Thyroid gland (tissue), 4 donors: ENCODE measurements around the gene PDE6A.

Experiments used
- POLR2A ChIP-seq, 2 donors: fragments of 450-650 bp; IDR thresholded peaks; one replicate each; pipeline ENCODE4 v1.6.1; 2017; ENCODE audit warnings: antibody characterized with exemption in 2 of 2, mild to moderate bottlenecking in 2 of 2, moderate library complexity in 1 of 2
- TF ChIP-seq, protein P1 (sequence below), 6 experiments: fragments of 200-600 bp in 3 of 6; fragments of 450-650 bp in 3 of 6; sonication (generic) in 3 of 6; IDR thresholded peaks; one replicate each; pipeline ENCODE4 v1.5.1; 2016 to 2019; ENCODE audit warnings: antibody characterized with exemption in 6 of 6, mild to moderate bottlenecking in 2 of 6, inconsistent platforms in 1 of 6, moderate library complexity in 1 of 6

DNA sequence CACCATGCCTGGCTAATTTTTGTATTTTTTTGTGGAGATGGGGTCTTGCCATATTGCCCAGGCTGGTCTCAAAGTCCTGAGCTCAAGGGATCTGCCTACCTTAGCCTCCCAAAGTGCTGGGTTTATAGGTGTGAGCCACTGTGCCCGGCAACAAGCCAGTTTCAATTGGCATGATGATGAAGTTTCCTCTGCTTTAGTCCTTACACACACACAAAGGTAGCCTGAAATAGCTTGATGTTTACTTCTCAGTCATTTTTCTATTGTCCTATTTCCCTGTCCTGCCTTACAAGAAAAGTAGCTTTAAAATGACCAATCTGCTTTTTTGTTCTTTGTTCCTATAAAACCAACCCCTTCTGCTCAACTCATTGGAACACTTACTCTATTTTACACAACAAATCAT lies 33.6 kb downstream of the PDE6A start:
- TF ChIP-seq, protein P1, sequence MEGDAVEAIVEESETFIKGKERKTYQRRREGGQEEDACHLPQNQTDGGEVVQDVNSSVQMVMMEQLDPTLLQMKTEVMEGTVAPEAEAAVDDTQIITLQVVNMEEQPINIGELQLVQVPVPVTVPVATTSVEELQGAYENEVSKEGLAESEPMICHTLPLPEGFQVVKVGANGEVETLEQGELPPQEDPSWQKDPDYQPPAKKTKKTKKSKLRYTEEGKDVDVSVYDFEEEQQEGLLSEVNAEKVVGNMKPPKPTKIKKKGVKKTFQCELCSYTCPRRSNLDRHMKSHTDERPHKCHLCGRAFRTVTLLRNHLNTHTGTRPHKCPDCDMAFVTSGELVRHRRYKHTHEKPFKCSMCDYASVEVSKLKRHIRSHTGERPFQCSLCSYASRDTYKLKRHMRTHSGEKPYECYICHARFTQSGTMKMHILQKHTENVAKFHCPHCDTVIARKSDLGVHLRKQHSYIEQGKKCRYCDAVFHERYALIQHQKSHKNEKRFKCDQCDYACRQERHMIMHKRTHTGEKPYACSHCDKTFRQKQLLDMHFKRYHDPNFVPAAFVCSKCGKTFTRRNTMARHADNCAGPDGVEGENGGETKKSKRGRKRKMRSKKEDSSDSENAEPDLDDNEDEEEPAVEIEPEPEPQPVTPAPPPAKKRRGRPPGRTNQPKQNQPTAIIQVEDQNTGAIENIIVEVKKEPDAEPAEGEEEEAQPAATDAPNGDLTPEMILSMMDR (IDR thresholded peaks at IDR 0.05) = no peak
- TF ChIP-seq POLR2A (IDR thresholded peaks at IDR 0.05) = no peak
